ENCODE measurements around the gene SNRNP40.

The SNRNP40 gene

GRCh38 chr1:31231802-31232201 is 64.8 kb downstream of the SNRNP40 start:
- TF ChIP-seq TCF12 (IDR thresholded peaks at IDR 0.05; ENCODE audit: low read depth) (no peak), EGR1 (IDR thresholded peaks at IDR 0.05) (no peak), ZBTB7A (IDR thresholded peaks at IDR 0.05; ENCODE audit: low read depth) (no peak), TEAD4 (IDR thresholded peaks at IDR 0.05) (no peak), USF1 (IDR thresholded peaks at IDR 0.05) (no peak), FOXM1 (IDR thresholded peaks at IDR 0.05; ENCODE audit: borderline replicate concordance, low read depth) (no peak), RAD21 (IDR thresholded peaks at IDR 0.05; ENCODE audit: low read depth) (no peak), NFIC (IDR thresholded peaks at IDR 0.05) (no peak), YY1 (IDR thresholded peaks at IDR 0.05; ENCODE audit: low read depth) (no peak), EP300 (IDR thresholded peaks at IDR 0.05; ENCODE audit: borderline replicate concordance) (no peak), CEBPB (IDR thresholded peaks at IDR 0.05) (no peak), TAF1 (IDR thresholded peaks at IDR 0.05; ENCODE audit: low read depth) (no peak), MAX (IDR thresholded peaks at IDR 0.05) (no peak), REST (IDR thresholded peaks at IDR 0.05; ENCODE audit: low read depth) (no peak), CREB1 (IDR thresholded peaks at IDR 0.05; ENCODE audit: low read depth) (no peak)

GRCh38 chr1:31230378-31230777 is 66.2 kb downstream of the SNRNP40 start:
- no peak for TF ChIP-seq REST (IDR thresholded peaks at IDR 0.05; ENCODE audit: low read depth)
- no peak for TF ChIP-seq CEBPB (IDR thresholded peaks at IDR 0.05)
- no peak for TF ChIP-seq ZBTB7A (IDR thresholded peaks at IDR 0.05; ENCODE audit: low read depth)
- TF ChIP-seq FOXM1 (IDR thresholded peaks at IDR 0.05; ENCODE audit: borderline replicate concordance, low read depth) = no peak
- TF ChIP-seq TAF1 (IDR thresholded peaks at IDR 0.05; ENCODE audit: low read depth) = no peak
- no peak for TF ChIP-seq USF1 (IDR thresholded peaks at IDR 0.05)
- TF ChIP-seq NFIC (IDR thresholded peaks at IDR 0.05) = no peak
- TF ChIP-seq YY1 (IDR thresholded peaks at IDR 0.05; ENCODE audit: low read depth) = no peak
- no peak for TF ChIP-seq RAD21 (IDR thresholded peaks at IDR 0.05; ENCODE audit: low read depth)
- no peak for TF ChIP-seq EP300 (IDR thresholded peaks at IDR 0.05; ENCODE audit: borderline replicate concordance)
- TF ChIP-seq TEAD4 (IDR thresholded peaks at IDR 0.05) = no peak
- TF ChIP-seq EGR1 (IDR thresholded peaks at IDR 0.05) = no peak
- no peak for TF ChIP-seq CREB1 (IDR thresholded peaks at IDR 0.05; ENCODE audit: low read depth)

GRCh38 chr1:31228986-31229385 is 67.6 kb downstream of the SNRNP40 start:
- TF ChIP-seq TEAD4 (IDR thresholded peaks at IDR 0.05) = no peak
- TF ChIP-seq MAX (IDR thresholded peaks at IDR 0.05) = no peak
- TF ChIP-seq CEBPB (IDR thresholded peaks at IDR 0.05) = no peak
- TF ChIP-seq EGR1 (IDR thresholded peaks at IDR 0.05) = no peak
- TF ChIP-seq TCF12 (IDR thresholded peaks at IDR 0.05; ENCODE audit: low read depth) = no peak
- TF ChIP-seq YY1 (IDR thresholded peaks at IDR 0.05; ENCODE audit: low read depth) = no peak
- no peak for TF ChIP-seq ZBTB7A (IDR thresholded peaks at IDR 0.05; ENCODE audit: low read depth)
- no peak for TF ChIP-seq TAF1 (IDR thresholded peaks at IDR 0.05; ENCODE audit: low read depth)
- no peak for TF ChIP-seq CREB1 (IDR thresholded peaks at IDR 0.05; ENCODE audit: low read depth)
- TF ChIP-seq USF1 (IDR thresholded peaks at IDR 0.05) = no peak
- TF ChIP-seq EP300 (IDR thresholded peaks at IDR 0.05; ENCODE audit: borderline replicate concordance) = no peak

- no peak for TF ChIP-seq CREB1 (IDR thresholded peaks at IDR 0.05; ENCODE audit: low read depth)
- no peak for TF ChIP-seq TCF12 (IDR thresholded peaks at IDR 0.05; ENCODE audit: low read depth)
Measured at GRCh38 chr1:31227891-31228568, 68.6 kb downstream of the SNRNP40 start.

GRCh38 chr1:31224068-31224467 is 72.5 kb downstream of the SNRNP40 start:
- TF ChIP-seq TEAD4 (IDR thresholded peaks at IDR 0.05) = no peak
- TF ChIP-seq CREB1 (IDR thresholded peaks at IDR 0.05; ENCODE audit: low read depth) = no peak
- no peak for TF ChIP-seq ZBTB7A (IDR thresholded peaks at IDR 0.05; ENCODE audit: low read depth)
- no peak for TF ChIP-seq CEBPB (IDR thresholded peaks at IDR 0.05)
- no peak for TF ChIP-seq NFIC (IDR thresholded peaks at IDR 0.05)
- no peak for TF ChIP-seq TCF12 (IDR thresholded peaks at IDR 0.05; ENCODE audit: low read depth)
- no peak for TF ChIP-seq MAX (IDR thresholded peaks at IDR 0.05)
- no peak for TF ChIP-seq FOXM1 (IDR thresholded peaks at IDR 0.05; ENCODE audit: borderline replicate concordance, low read depth)
- TF ChIP-seq TAF1 (IDR thresholded peaks at IDR 0.05; ENCODE audit: low read depth) = no peak
- TF ChIP-seq RAD21 (IDR thresholded peaks at IDR 0.05; ENCODE audit: low read depth) = no peak
- TF ChIP-seq USF1 (IDR thresholded peaks at IDR 0.05) = no peak
- no peak for TF ChIP-seq EP300 (IDR thresholded peaks at IDR 0.05; ENCODE audit: borderline replicate concordance)
- TF ChIP-seq EGR1 (IDR thresholded peaks at IDR 0.05) = no peak
- no peak for TF ChIP-seq YY1 (IDR thresholded peaks at IDR 0.05; ENCODE audit: low read depth)
- no peak for TF ChIP-seq REST (IDR thresholded peaks at IDR 0.05; ENCODE audit: low read depth)

All from Ishikawa (cell line).